BE2C (cell line): ENCODE measurements around the gene FFAR4.

Experiments used
- DNase-seq: peaks from one replicate; pipeline ENCODE4 v3.0.0-alpha.2; 2020
- H3K27me3 ChIP-seq: fragments of 250-450 bp; sonication (Bioruptor Pico); 2 replicates; pipeline ENCODE4 v1.5.1; 2020; ENCODE audit warnings: mild to moderate bottlenecking
- H3K36me3 ChIP-seq: fragments of 250-450 bp; sonication (Bioruptor Pico); 2 replicates; pipeline ENCODE4 v1.5.1; 2020; ENCODE audit warnings: mild to moderate bottlenecking
- H3K4me1 ChIP-seq: fragments of 250-450 bp; sonication (Bioruptor Pico); 2 replicates; pipeline ENCODE4 v1.5.1; 2020
- H3K4me3 ChIP-seq: 2 replicates; pipeline ENCODE4 v1.5.1; 2011; ENCODE audit warnings: low read depth, low read length
- H3K9me3 ChIP-seq: fragments of 250-450 bp; sonication (Bioruptor Pico); 2 replicates; pipeline ENCODE4 v1.5.1; 2020
- CTCF ChIP-seq: IDR thresholded peaks from 2 replicates; pipeline ENCODE4 v1.5.1; 2012; ENCODE audit warnings: mild to moderate bottlenecking, low read depth, low read length

Gene FFAR4

GRCh38 chr10:93601774-93602162 is 35.3 kb downstream of the FFAR4 start:
- no peak for DNase-seq
- Histone ChIP-seq H3K9me3 (no peaks in the 10 kb centered on the region), H3K36me3 (no peaks in the 10 kb centered on the region), H3K4me1 (no peaks in the 10 kb centered on the region), H3K27me3 (peaks cover 40% of the 10 kb centered on the region), H3K4me3 (no peak overlapping the region)
- no peak for TF ChIP-seq CTCF

GRCh38 chr10:93603023-93603422 is 36.6 kb downstream of the FFAR4 start:
- no peaks in the 10 kb centered on the region for H3K4me1 ChIP-seq
- no peaks in the 10 kb centered on the region for H3K9me3 ChIP-seq
- DNase-seq: no peak
- no peaks in the 10 kb centered on the region for H3K36me3 ChIP-seq
- H3K27me3 ChIP-seq: peaks cover 40% of the 10 kb centered on the region
- no peak for TF ChIP-seq CTCF
- H3K4me3 ChIP-seq: no peak overlapping the region

GRCh38 chr10:93604146-93604545 is 37.7 kb downstream of the FFAR4 start:
- H3K4me3 ChIP-seq: no peak overlapping the region

GRCh38 chr10:93608421-93608820 is 42.0 kb downstream of the FFAR4 start:
- no peak for DNase-seq
- no peak overlapping the region for H3K4me3 ChIP-seq
- H3K4me1 ChIP-seq: no peaks in the 10 kb centered on the region
- H3K9me3 ChIP-seq: no peaks in the 10 kb centered on the region
- H3K36me3 ChIP-seq: no peaks in the 10 kb centered on the region
- no peak for TF ChIP-seq CTCF
- peaks cover 6% of the 10 kb centered on the region for H3K27me3 ChIP-seq

More at GRCh38 chr10:93604146-93604545, 37.7 kb downstream of the FFAR4 start:
- Histone ChIP-seq H3K4me1 (no peaks in the 10 kb centered on the region), H3K9me3 (no peaks in the 10 kb centered on the region), H3K36me3 (no peaks in the 10 kb centered on the region), H3K27me3 (peaks cover 40% of the 10 kb centered on the region)
- no peak for DNase-seq
- TF ChIP-seq CTCF: no peak

- TF ChIP-seq CTCF: no peak
- H3K36me3 ChIP-seq: no peaks in the 10 kb centered on the region
- H3K4me3 ChIP-seq: no peak within 1 kb of the TSS
- no peaks in the 10 kb centered on the region for H3K9me3 ChIP-seq
- H3K4me1 ChIP-seq: no peaks in the 10 kb centered on the region
- no peaks in the 10 kb centered on the region; the same call in none of the 2 replicates for H3K27me3 ChIP-seq
- DNase-seq: no peak
Measured at GRCh38 chr10:93612311-93612710, 45.8 kb downstream of the FFAR4 start, which contains the start of gene PDE6C. TSS of gene PDE6C (plus strand) at chr10:93612537. CDS start at chr10:93612726, 189 bp downstream.

GRCh38 chr10:93613126-93613525 is 46.7 kb downstream of the FFAR4 start:
- Histone ChIP-seq H3K27me3 (no peaks in the 10 kb centered on the region; the same call in none of the 2 replicates), H3K4me1 (no peaks in the 10 kb centered on the region), H3K36me3 (no peaks in the 10 kb centered on the region), H3K4me3 (no peak overlapping the region), H3K9me3 (no peaks in the 10 kb centered on the region)
- no peak for TF ChIP-seq CTCF
- no peak for DNase-seq
